BLaER1 (cell line): Measurements from ENCODE around the gene RRP15.
"Not testable (repeated sequence)": the region's sequence is repeated elsewhere in the genome, so short reads cannot be mapped to it uniquely, and the experiment has no call there.

Source experiments
- H3K27ac ChIP-seq: shearing (Covaris generic); formaldehyde crosslinking; 2 replicates; pipeline ENCODE4 v1.8.1; 2022
- H3K27me3 ChIP-seq: shearing (Covaris generic); formaldehyde crosslinking; 2 replicates; pipeline ENCODE4 v1.8.1; 2022
- H3K36me3 ChIP-seq: shearing (Covaris generic); formaldehyde crosslinking; 2 replicates; pipeline ENCODE4 v1.8.1; 2022
- H3K4me1 ChIP-seq: shearing (Covaris generic); formaldehyde crosslinking; 2 replicates; pipeline ENCODE4 v1.8.1; 2022
- H3K4me2 ChIP-seq: shearing (Covaris generic); formaldehyde crosslinking; 2 replicates; pipeline ENCODE4 v1.8.1; 2022
- H3K4me3 ChIP-seq: shearing (Covaris generic); formaldehyde crosslinking; 2 replicates; pipeline ENCODE4 v1.8.1; 2022
- H3K9ac ChIP-seq: shearing (Covaris generic); formaldehyde crosslinking; 2 replicates; pipeline ENCODE4 v1.8.1; 2022
- H3K9me3 ChIP-seq: shearing (Covaris generic); formaldehyde crosslinking; 2 replicates; pipeline ENCODE4 v1.8.1; 2022
- H4K20me1 ChIP-seq: shearing (Covaris generic); formaldehyde crosslinking; 2 replicates; pipeline ENCODE4 v1.8.1; 2022
- Cebpa-rat ChIP-seq: shearing (Covaris generic); IDR thresholded peaks from 2 replicates; pipeline ENCODE4 v1.8.1; 2022

The RRP15 gene

GRCh38 chr1:218304281-218305039 is 19.4 kb downstream of the RRP15 start:
- Histone ChIP-seq H3K9ac (no peak overlapping the region), H3K36me3 (peaks cover 50% of the 10 kb centered on the region)

DNA sequence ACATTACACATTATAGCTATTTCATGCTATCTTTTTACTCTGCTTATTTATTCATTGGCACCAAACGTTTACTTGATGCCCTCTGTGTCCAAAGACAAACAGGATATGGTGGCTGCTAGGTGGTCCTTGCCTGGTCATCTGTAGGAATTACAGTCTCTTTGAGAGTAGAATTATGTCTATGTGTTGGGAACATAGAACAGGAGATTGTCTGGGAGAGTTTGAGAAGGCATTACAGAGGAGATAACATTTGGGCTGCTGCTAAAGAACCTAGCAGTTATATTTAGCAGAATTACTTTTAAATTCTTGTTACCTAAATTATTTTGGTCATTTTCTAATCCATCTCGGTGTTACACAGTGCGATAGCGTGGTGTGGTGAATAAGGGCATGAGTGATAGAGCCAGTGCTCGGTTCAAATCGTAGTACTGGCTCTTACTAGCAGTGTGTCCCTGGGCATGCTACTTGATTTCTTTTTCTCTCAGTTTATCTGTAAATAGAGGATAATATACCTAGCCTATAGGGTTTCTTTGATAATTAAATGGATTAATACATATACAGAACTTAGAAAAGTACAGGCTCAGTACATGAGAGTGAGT is 20.5 kb downstream of the RRP15 start:
- no peak overlapping the region for H3K4me2 ChIP-seq

More at GRCh38 chr1:218304281-218305039, 19.4 kb downstream of the RRP15 start:
- no peaks in the 10 kb centered on the region for H3K9me3 ChIP-seq
- no peak overlapping the region for H3K4me3 ChIP-seq
- H3K4me2 ChIP-seq, result no peak overlapping the region
- H4K20me1 ChIP-seq, result peaks cover 40% of the 10 kb centered on the region
- no peak overlapping the region for H3K27ac ChIP-seq
- H3K4me1 ChIP-seq, result no peaks in the 10 kb centered on the region
- no peak for TF ChIP-seq Cebpa-rat
- no peaks in the 10 kb centered on the region for H3K27me3 ChIP-seq

DNA sequence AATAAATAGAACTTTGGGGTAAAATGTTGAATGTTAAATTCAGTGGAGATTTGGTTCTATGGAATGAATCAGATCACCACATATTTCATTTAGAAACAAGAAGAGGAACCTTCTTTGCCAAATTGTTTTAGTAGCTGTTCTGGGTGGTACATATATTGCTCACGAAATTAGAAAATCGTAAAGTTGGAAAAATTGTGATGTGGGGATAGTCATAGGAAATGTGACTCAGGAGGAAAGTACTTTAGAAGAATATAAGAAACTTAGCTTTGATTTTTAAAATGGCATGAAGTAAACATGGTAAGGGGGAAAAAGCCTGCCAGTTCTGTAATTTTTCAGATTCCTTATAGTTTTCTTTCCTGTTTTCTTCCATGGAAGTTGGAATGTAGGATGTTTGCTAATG is 27.4 kb downstream of the RRP15 start:
- Histone ChIP-seq H3K9me3 (no peaks in the 10 kb centered on the region), H3K9ac (no peak overlapping the region), H3K36me3 (peaks cover 45% of the 10 kb centered on the region), H3K4me2 (no peak overlapping the region), H4K20me1 (0 out of 2 replicates have a peak, but pooled peaks cover 5% of the 10 kb centered on the region), H3K4me1 (no peaks in the 10 kb centered on the region), H3K27me3 (no peaks in the 10 kb centered on the region), H3K4me3 (no peak overlapping the region), H3K27ac (no peak overlapping the region)
- no peak for TF ChIP-seq Cebpa-rat

More for the DNA sequence above, 20.5 kb downstream of the RRP15 start:
- peaks cover 57% of the 10 kb centered on the region for H3K36me3 ChIP-seq
- H3K9ac ChIP-seq, result no peak overlapping the region
- no peak overlapping the region for H3K4me3 ChIP-seq
- no peaks in the 10 kb centered on the region for H3K9me3 ChIP-seq
- TF ChIP-seq Cebpa-rat, result no peak
- H3K4me1 ChIP-seq, result no peaks in the 10 kb centered on the region
- no peak overlapping the region for H3K27ac ChIP-seq
- peaks cover 29% of the 10 kb centered on the region for H4K20me1 ChIP-seq
- no peaks in the 10 kb centered on the region for H3K27me3 ChIP-seq

GRCh38 chr1:218314316-218314715 is 29.2 kb downstream of the RRP15 start:
- no peaks in the 10 kb centered on the region for H3K4me1 ChIP-seq
- peaks cover 42% of the 10 kb centered on the region for H3K36me3 ChIP-seq
- no peak for TF ChIP-seq Cebpa-rat
- no peak overlapping the region for H3K9ac ChIP-seq
- H3K27me3 ChIP-seq, result no peaks in the 10 kb centered on the region
- H3K27ac ChIP-seq, result no peak overlapping the region
- H3K9me3 ChIP-seq, result no peaks in the 10 kb centered on the region
- no peak overlapping the region for H3K4me2 ChIP-seq
- no peak overlapping the region for H3K4me3 ChIP-seq
- 0 out of 2 replicates have a peak, but pooled peaks cover 5% of the 10 kb centered on the region for H4K20me1 ChIP-seq

GRCh38 chr1:218315638-218316037 is 30.5 kb downstream of the RRP15 start:
- Histone ChIP-seq H3K27ac (no peak overlapping the region), H3K27me3 (no peaks in the 10 kb centered on the region), H3K4me3 (no peak overlapping the region), H4K20me1 (0 out of 2 replicates have a peak, but pooled peaks cover 5% of the 10 kb centered on the region), H3K9me3 (no peaks in the 10 kb centered on the region), H3K36me3 (peaks cover 35% of the 10 kb centered on the region), H3K9ac (no peak overlapping the region), H3K4me1 (no peaks in the 10 kb centered on the region), H3K4me2 (no peak overlapping the region)
- no peak for TF ChIP-seq Cebpa-rat

GRCh38 chr1:218317061-218317460 is 32.0 kb downstream of the RRP15 start:
- no peaks in the 10 kb centered on the region for H3K9me3 ChIP-seq
- no peak for TF ChIP-seq Cebpa-rat
- no peak overlapping the region for H3K9ac ChIP-seq
- peaks cover 24% of the 10 kb centered on the region; the same call in 1 of the 2 replicates for H3K36me3 ChIP-seq
- no peaks in the 10 kb centered on the region for H3K4me1 ChIP-seq
- H3K27ac ChIP-seq, result no peak overlapping the region
- 0 out of 2 replicates have a peak, but pooled peaks cover 5% of the 10 kb centered on the region for H4K20me1 ChIP-seq
- no peaks in the 10 kb centered on the region for H3K27me3 ChIP-seq
- H3K4me3 ChIP-seq, result no peak overlapping the region
- H3K4me2 ChIP-seq, result no peak overlapping the region

DNA sequence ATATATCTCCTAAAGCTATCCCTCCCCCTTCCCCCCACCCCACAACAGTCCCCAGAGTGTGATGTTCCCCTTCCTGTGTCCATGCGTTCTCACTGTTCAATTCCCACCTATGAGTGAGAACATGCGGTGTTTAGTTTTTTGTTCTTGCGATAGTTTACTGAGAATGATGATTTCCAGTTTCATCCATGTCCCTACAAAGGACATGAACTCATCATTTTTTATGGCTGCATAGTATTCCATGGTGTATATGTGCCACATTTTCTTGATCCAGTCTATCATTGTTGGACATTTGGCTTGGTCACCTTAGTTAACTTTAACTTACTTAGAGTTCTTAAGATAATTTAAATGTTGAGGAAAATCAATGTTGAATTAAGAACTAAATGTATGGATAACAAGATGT is 35.1 kb downstream of the RRP15 start:
- not testable (repeated sequence) for H3K4me1 ChIP-seq, H3K9me3 ChIP-seq, H3K4me2 ChIP-seq, H3K9ac ChIP-seq, H3K27ac ChIP-seq, H3K27me3 ChIP-seq, H3K4me3 ChIP-seq, H4K20me1 ChIP-seq
- peaks cover 39% of the 10 kb centered on the region for H3K36me3 ChIP-seq

- Histone ChIP-seq H3K9me3 (no peaks in the 10 kb centered on the region), H4K20me1 (0 out of 2 replicates have a peak, but pooled peaks cover 7% of the 10 kb centered on the region), H3K36me3 (peaks cover 32% of the 10 kb centered on the region), H3K4me2 (no peak overlapping the region), H3K9ac (no peak overlapping the region), H3K27ac (no peak overlapping the region), H3K4me3 (no peak overlapping the region), H3K4me1 (no peaks in the 10 kb centered on the region), H3K27me3 (no peaks in the 10 kb centered on the region)
- TF ChIP-seq Cebpa-rat, result no peak
Measured at GRCh38 chr1:218322762-218323161, 37.7 kb downstream of the RRP15 start.

- no peak overlapping the region for H3K9ac ChIP-seq
- H3K4me3 ChIP-seq, result no peak overlapping the region
Measured at GRCh38 chr1:218323568-218324225, 38.6 kb downstream of the RRP15 start.

GRCh38 chr1:218324226-218324580 is 39.1 kb downstream of the RRP15 start:
- H3K36me3 ChIP-seq, result peaks cover 23% of the 10 kb centered on the region
- no peaks in the 10 kb centered on the region for H3K4me1 ChIP-seq
- H3K9me3 ChIP-seq, result no peaks in the 10 kb centered on the region
- H3K9ac ChIP-seq, result no peak overlapping the region
- H3K27ac ChIP-seq, result no peak overlapping the region
- H3K4me3 ChIP-seq, result no peak overlapping the region
- no peak overlapping the region for H3K4me2 ChIP-seq
- no peaks in the 10 kb centered on the region for H3K27me3 ChIP-seq
- H4K20me1 ChIP-seq, result 0 out of 2 replicates have a peak, but pooled peaks cover 7% of the 10 kb centered on the region
- TF ChIP-seq Cebpa-rat, result no peak

More at GRCh38 chr1:218323568-218324225, 38.6 kb downstream of the RRP15 start:
- Histone ChIP-seq H3K36me3 (peaks cover 28% of the 10 kb centered on the region), H3K9me3 (no peaks in the 10 kb centered on the region), H3K4me1 (no peaks in the 10 kb centered on the region), H3K27ac (no peak overlapping the region), H3K27me3 (no peaks in the 10 kb centered on the region), H4K20me1 (0 out of 2 replicates have a peak, but pooled peaks cover 7% of the 10 kb centered on the region), H3K4me2 (no peak overlapping the region)
- TF ChIP-seq Cebpa-rat, result no peak
